ENCODE results near the gene CD74.
"Not testable (repeated sequence)": the region's sequence is repeated elsewhere in the genome, so short reads cannot be mapped to it uniquely, and the experiment has no call there.

The CD74 gene

GRCh38 chr5:150454492-150455229 lies 42.0 kb upstream of the CD74 start:
- TF ChIP-seq CTCF (conservative IDR thresholded peaks at IDR 0.05; ENCODE audit: low read depth, low read length) = no peak
- no peak overlapping the region for H3K4me3 ChIP-seq (ENCODE audit: low read length)
- no peak for DNase-seq (ENCODE audit: low read depth)

- not testable (repeated sequence) for H3K4me3 ChIP-seq (ENCODE audit: low read length); DNase-seq (ENCODE audit: low read depth)
Measured at GRCh38 chr5:150454027-150454426, 41.3 kb upstream of the CD74 start.

- TF ChIP-seq CTCF (conservative IDR thresholded peaks at IDR 0.05; ENCODE audit: low read depth, low read length) = no peak
- no peak for DNase-seq (ENCODE audit: low read depth)
- no peak overlapping the region for H3K4me3 ChIP-seq (ENCODE audit: low read length)
Measured at GRCh38 chr5:150452914-150453313, 40.2 kb upstream of the CD74 start.

GRCh38 chr5:150451594-150451993 lies 38.9 kb upstream of the CD74 start:
- TF ChIP-seq CTCF (conservative IDR thresholded peaks at IDR 0.05; ENCODE audit: low read depth, low read length) = no peak
- no peak overlapping the region for H3K4me3 ChIP-seq (ENCODE audit: low read length)
- DNase-seq (ENCODE audit: low read depth) = no peak

- peak; percentile 81 for TF ChIP-seq CTCF (conservative IDR thresholded peaks at IDR 0.05; ENCODE audit: low read depth, low read length)
- DNase-seq (ENCODE audit: low read depth) = peak; percentile 71
- H3K4me3 ChIP-seq (ENCODE audit: low read length) = peak within 1 kb of the TSS; percentile 84
Measured at GRCh38 chr5:150449517-150450339, 37.0 kb upstream of the CD74 start, which contains the start of gene RPS14. TSS of gene RPS14 (minus strand) at chr5:150449739. CDS start at chr5:150447733, 2,006 bp downstream.

GRCh38 chr5:150448952-150449516 lies 36.3 kb upstream of the CD74 start:
- no peak for DNase-seq (ENCODE audit: low read depth)
- no peak for TF ChIP-seq CTCF (conservative IDR thresholded peaks at IDR 0.05; ENCODE audit: low read depth, low read length)
- H3K4me3 ChIP-seq (ENCODE audit: low read length) = peak overlapping the region; percentile 84

GRCh38 chr5:150448334-150448733 lies 35.6 kb upstream of the CD74 start:
- DNase-seq (ENCODE audit: low read depth) = no peak
- H3K4me3 ChIP-seq (ENCODE audit: low read length) = peak overlapping the region; percentile 84
- no peak for TF ChIP-seq CTCF (conservative IDR thresholded peaks at IDR 0.05; ENCODE audit: low read depth, low read length)
